HG02973 (cell line): ENCODE measurements around the gene CFAP20DC.
"Not testable (repeated sequence)": the region's sequence is repeated elsewhere in the genome, so short reads cannot be mapped to it uniquely, and the experiment has no call there.

Experiments
- ATAC-seq: cut with Tn5 transposase; IDR thresholded peaks from one replicate; pipeline ENCODE4 v1.9.1; 2021; ENCODE audit warnings: moderate library complexity; ENCODE audit not compliant: unreplicated experiment

The CFAP20DC gene

GRCh38 chr3:59049671-59050331 lies at the start of gene CFAP20DC:
CFAP20DC (minus strand) TSS chr3:59050025; CDS start chr3:59049631, 394 bp downstream.
- ATAC-seq, result peak; percentile 99

GRCh38 chr3:59098516-59098915 lies 48.7 kb upstream of the CFAP20DC start:
- not testable (repeated sequence) for ATAC-seq

GRCh38 chr3:59094446-59094845 lies 44.6 kb upstream of the CFAP20DC start:
- ATAC-seq, result no peak

- no peak for ATAC-seq
Observed at GRCh38 chr3:59093521-59093920, 43.7 kb upstream of the CFAP20DC start.

- no peak for ATAC-seq
Observed at GRCh38 chr3:59088761-59089160, 38.9 kb upstream of the CFAP20DC start.

GRCh38 chr3:59085976-59086375 lies 36.2 kb upstream of the CFAP20DC start:
- no peak for ATAC-seq

- ATAC-seq, result no peak
Observed at GRCh38 chr3:59084583-59084982, 34.8 kb upstream of the CFAP20DC start.

GRCh38 chr3:59082106-59082505 lies 32.3 kb upstream of the CFAP20DC start:
- ATAC-seq, result no peak

GRCh38 chr3:59081071-59081470 lies 31.2 kb upstream of the CFAP20DC start:
- no peak for ATAC-seq

- no peak for ATAC-seq
Observed at GRCh38 chr3:59079962-59080361, 30.1 kb upstream of the CFAP20DC start.

- no peak for ATAC-seq
Observed at GRCh38 chr3:59074764-59075163, 24.9 kb upstream of the CFAP20DC start.

GRCh38 chr3:59072681-59073080 lies 22.9 kb upstream of the CFAP20DC start:
- ATAC-seq, result no peak

- no peak for ATAC-seq
Observed at GRCh38 chr3:59069838-59070237, 20.0 kb upstream of the CFAP20DC start.

GRCh38 chr3:59065240-59065639 lies 15.4 kb upstream of the CFAP20DC start:
- ATAC-seq, result no peak

- ATAC-seq, result no peak
Observed at GRCh38 chr3:59064728-59065127, 14.9 kb upstream of the CFAP20DC start.

- no peak for ATAC-seq
Observed at GRCh38 chr3:59064276-59064675, 14.5 kb upstream of the CFAP20DC start.

GRCh38 chr3:59056706-59057105 lies 6.9 kb upstream of the CFAP20DC start:
- ATAC-seq, result no peak

GRCh38 chr3:59052803-59053411 lies 3.1 kb upstream of the CFAP20DC start:
- no peak for ATAC-seq

- not testable (repeated sequence) for ATAC-seq
Observed at GRCh38 chr3:59050811-59051414, 1.1 kb upstream of the CFAP20DC start.

- ATAC-seq, result no peak
Observed at GRCh38 chr3:59046839-59047238, 3.0 kb downstream of the CFAP20DC start.

- no peak for ATAC-seq
Observed at GRCh38 chr3:59043391-59043790, 6.4 kb downstream of the CFAP20DC start.

GRCh38 chr3:59040902-59041301 lies 8.9 kb downstream of the CFAP20DC start:
- ATAC-seq, result no peak
